GM15510 (cell line): Measurements from ENCODE around the gene CD300LG.

Experiments
- POLR2A ChIP-seq: IDR thresholded peaks from 3 replicates; pipeline ENCODE4 v1.6.1; 2011; ENCODE audit warnings: borderline replicate concordance; ENCODE audit not compliant: insufficient read length; ENCODE audit errors: extremely low read depth

CD300LG gene, protein sequence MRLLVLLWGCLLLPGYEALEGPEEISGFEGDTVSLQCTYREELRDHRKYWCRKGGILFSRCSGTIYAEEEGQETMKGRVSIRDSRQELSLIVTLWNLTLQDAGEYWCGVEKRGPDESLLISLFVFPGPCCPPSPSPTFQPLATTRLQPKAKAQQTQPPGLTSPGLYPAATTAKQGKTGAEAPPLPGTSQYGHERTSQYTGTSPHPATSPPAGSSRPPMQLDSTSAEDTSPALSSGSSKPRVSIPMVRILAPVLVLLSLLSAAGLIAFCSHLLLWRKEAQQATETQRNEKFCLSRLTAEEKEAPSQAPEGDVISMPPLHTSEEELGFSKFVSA

DNA sequence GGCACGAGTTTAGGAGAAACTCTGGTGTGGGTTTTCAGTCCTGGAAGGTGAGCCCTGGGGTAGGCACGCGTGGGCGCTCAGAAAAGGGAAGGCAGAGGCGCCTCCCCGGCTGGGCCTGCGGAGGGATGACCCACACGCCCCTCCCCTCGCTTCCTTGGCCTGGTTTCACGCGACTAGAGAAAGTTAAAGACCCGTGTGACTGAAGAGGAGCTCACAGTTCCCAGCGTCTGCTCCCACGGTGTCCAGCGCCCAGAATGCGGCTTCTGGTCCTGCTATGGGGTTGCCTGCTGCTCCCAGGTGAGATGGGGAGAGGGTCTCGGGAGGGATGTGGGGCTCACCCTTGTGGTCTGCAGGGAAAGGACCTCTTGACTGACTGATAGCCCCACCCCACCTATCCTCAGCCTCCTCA, at the start of gene CD300LG:
Gene CD300LG (plus strand): TSS at position 214 of the 409 bp plus-strand sequence. CDS start 41 bp downstream, at position 255.
- no peak for TF ChIP-seq POLR2A

DNA sequence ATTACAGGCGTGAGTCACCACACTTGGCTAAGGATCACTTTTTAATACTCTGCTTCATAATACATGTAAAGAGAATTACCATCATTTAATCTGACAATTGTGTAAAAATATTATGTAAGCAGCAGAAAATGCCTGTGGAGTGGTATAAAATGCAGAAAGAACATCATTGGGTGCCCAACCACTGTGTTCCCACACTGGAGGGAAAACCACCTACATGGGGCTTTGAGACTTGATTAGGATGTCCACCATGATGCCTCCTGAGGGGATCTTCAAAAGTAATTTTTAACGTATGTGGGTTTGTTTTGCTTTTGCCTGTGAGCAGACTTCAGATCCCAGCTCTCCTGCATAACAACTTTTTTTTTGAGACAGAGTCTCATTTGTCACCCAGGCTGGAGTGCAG, 47.9 kb upstream of the CD300LG start:
- no peak for TF ChIP-seq POLR2A

GRCh38 chr17:43800736-43801135, 46.2 kb upstream of the CD300LG start:
- no peak for TF ChIP-seq POLR2A

DNA sequence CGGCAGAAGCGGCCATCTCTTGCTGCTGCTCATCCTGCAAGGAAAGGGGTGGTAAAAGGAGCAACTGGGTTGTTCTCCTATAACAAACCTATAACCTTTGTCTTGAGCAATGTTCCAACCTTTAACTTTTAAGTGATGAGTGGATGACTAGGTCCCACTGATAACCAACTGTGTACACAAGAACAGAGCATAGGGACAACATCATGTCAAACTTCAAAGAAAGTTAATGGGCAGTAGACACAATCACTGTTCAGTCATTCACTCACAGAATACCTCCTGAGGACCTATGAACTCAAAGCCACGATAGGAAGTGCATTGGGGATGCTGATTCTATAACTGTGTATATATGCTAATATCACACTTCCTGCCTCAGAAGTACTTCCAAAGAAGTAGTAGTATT, 45.1 kb upstream of the CD300LG start:
- no peak for TF ChIP-seq POLR2A

DNA sequence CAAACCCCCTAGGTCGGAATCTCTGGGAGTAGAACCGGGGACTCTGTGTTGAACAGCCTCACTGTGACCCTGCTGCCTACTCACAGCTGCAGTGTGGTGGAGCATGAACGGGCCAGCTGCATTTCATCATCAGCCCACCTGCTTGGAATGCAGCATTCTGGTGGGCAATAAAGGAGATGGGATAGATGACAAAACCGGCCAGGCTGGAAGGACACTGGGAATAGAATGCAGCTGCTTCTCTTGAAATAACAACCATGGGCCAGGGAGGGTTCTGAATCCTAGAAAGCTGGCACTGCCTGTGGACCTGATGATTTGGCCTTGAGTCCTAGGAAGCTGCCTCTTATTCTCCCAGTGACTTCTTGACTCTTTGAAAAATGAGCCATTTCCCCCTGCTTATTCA, 43.2 kb upstream of the CD300LG start:
- no peak for TF ChIP-seq POLR2A

DNA sequence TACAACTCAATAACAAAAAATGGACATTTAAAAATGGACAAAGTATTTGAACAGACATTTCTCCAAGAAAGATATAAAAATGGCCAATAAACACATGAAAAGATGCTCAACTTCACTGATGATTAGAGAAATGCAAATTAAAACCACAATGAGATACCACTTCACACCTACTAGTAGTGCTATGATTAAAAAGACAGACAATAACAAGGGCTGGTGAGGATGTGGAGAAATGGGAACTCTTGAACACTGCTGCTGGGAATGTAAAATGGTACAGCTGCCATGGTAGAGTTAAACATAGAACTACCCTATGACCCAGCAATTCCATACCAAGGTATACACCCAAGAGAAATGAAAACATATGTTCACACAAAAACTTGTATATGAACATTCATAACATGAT, 41.9 kb upstream of the CD300LG start:
- no peak for TF ChIP-seq POLR2A

DNA sequence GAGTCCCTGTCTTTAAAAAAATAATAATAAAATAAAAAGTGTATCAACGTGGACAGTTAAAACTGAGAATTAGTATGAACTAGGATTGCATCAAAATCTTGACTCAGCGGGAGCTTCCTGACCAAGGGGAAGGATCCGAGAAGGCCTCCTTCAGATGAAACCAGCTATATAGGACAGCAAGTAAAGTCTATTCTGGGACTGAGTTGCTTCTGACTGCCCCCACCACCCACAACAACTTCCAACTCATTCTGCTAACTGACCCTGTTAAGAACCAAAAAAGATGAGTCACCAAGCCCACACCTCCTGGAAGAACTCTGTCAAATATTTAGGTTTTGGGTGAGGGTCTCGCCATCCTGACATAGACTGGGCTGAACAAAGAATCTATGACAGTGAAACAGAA, 38.9 kb upstream of the CD300LG start:
- TF ChIP-seq POLR2A = no peak

DNA sequence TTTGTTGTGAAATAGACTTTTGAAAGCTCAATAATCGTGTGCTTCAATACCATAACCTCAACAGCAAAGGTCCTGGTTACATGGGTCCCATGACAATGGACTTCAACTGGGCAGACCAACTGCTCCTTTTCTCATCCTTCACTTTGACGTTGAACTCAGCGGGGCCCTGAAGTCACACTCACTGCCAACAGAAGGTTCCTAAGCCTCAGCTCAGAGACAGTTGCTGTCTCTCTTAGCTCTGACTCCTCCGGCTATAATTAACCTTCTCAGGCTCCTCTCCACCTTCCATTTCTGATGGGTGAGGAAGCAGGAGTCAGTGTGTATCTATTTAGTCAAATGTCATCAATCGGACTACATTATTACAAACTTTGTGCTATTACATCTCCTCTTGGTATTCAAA, 37.9 kb upstream of the CD300LG start:
- TF ChIP-seq POLR2A = no peak

DNA sequence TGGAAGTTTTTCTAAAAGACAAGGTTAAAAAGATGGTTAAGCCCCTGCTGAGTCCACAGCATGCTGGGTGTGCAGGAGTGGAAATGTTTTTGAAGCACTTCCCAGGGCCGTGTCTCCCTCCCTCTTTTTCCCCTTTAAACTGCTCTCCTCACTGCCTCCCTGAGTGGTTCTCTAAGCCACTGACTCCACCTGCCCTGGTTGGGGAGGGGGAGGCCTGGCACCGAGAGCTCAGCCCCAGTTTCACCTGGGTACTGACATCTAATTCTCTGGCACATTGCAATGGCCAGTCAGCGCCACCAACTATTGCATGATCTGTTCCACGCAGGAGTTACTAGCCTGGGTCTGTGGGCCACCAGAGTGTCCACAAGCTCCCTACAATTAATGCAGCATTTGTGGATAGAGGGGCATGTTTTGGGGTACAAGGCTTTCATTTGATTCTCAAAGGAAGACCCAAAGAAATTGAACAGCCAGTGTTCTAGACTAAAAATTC, 36.7 kb upstream of the CD300LG start:
- no peak for TF ChIP-seq POLR2A

DNA sequence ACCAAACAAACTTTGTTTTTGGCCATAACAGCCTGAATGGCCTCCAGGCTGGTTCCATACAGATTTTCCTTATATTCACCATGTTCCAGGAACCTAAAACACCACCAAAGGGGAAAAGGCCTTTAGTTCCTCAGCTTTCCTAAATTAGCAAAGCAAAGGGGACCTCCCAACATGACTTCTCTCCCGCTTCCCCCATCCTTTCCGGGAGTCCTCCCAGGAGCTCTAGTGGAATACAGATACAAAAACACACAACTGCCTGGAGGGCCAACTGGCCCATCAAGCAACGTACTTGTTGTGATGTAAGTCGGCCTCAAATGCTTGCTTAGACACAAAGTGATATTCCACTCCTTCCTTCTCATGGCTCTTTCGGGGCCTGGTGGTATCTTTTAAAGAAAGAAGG, 36.2 kb upstream of the CD300LG start:
- TF ChIP-seq POLR2A = no peak

- TF ChIP-seq POLR2A = no peak
These were observed 34.3 kb upstream of the CD300LG start for GRCh38 chr17:43812396-43813265.

DNA sequence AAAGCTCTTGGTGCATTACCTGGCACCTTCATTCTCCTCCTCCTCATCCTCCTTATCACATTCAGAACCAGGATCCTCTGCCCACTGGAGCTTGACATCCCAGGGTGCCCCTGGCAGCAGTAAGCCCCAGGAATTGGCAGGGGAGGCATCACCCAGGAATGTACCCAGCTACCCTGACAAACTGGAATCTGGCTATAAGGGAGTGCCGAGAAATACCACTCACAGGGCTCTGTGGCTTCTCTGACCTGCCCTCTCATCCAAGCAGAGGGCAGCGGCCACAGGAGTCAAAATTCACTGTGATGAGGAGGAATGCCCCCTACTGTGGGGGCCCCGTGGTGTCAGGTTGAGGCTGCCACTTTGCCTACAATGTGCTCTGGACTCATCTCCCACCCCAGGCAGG, 33.6 kb upstream of the CD300LG start:
- TF ChIP-seq POLR2A = no peak

- TF ChIP-seq POLR2A = no peak
These were observed 33.0 kb upstream of the CD300LG start for GRCh38 chr17:43814026-43814425.

GRCh38 chr17:43814714-43815113, 32.3 kb upstream of the CD300LG start:
- TF ChIP-seq POLR2A = no peak

GRCh38 chr17:43816336-43817320, 30.3 kb upstream of the CD300LG start:
- TF ChIP-seq POLR2A = no peak

DNA sequence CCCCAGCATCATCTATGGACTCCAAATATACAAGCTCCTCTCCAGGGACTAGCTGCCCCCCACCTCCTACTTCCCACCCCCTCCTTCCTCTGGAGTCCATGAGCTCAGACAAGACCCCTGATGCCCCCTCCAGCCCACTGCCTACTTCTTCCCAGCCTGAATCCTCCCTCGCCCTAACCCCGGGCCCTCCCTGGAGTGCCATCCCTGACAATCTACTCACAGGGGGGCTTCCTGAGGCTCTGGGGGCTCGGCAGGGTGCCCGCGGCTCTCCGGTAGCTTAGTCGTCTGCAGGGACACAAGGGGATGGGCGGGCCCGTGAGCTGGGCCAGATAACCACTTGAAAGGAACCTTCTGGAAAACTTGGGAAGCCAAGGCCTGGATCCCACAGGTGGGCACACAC, 29.1 kb upstream of the CD300LG start:
- no peak for TF ChIP-seq POLR2A

DNA sequence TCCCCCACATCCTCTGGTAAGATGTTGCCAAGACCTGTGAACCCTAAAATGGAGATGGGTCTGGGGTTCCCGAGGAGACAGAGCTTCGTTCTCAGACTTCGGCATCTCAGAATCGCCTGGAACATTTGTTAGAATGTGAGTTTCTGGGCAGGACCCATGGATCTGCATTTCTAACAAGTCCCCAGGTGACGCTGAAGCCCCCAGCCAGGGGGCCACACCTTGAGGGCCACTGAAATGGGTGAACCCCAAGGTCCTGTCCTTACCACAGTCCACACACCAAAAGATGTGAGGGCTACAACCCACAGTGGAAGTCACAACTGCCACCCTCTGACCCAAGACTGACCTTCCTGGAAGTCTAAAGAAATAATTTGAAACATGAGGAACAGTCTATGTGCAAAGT, 28.0 kb upstream of the CD300LG start:
- no peak for TF ChIP-seq POLR2A
